Esophagus squamous epithelium (tissue), 5 donors: ENCODE results near the gene TANGO2. TPM values are rescaled to one million over a fixed set of nuclear protein-coding genes. Genes with fewer than 3 reads are reported as not detected.

Experiments used
- DNase-seq: peaks from one replicate; lab custom pipeline; 2025; lab: John Stamatoyannopoulos, UW
- H3K27ac ChIP-seq, 4 donors: fragments of 200-600 bp; sonication (generic); one replicate each; pipeline ENCODE4 v1.5.1; 2016 to 2019; ENCODE audit warnings: mild to moderate bottlenecking in 1 of 4
- H3K27me3 ChIP-seq, 4 donors: fragments of 200-600 bp; sonication (generic); 1 replicate in 3 of 4; 2 replicates in 1 of 4; pipeline versions ENCODE4 v1.5.1 to v1.6.0; 2017 to 2021; ENCODE audit warnings: antibody characterized with exemption in 1 of 4
- H3K36me3 ChIP-seq, 3 donors: fragments of 200-600 bp; sonication (generic); one replicate each; pipeline ENCODE4 v1.5.1; 2016 to 2019
- H3K4me1 ChIP-seq, 3 donors: fragments of 200-600 bp; sonication (generic); one replicate each; pipeline ENCODE4 v1.5.1; 2017 to 2019
- H3K4me3 ChIP-seq, 4 donors: fragments of 200-600 bp; sonication (generic); 1 replicate in 3 of 4; 2 replicates in 1 of 4; pipeline ENCODE4 v1.5.1; 2016 to 2019; ENCODE audit warnings: mild to moderate bottlenecking in 2 of 4, moderate library complexity in 1 of 4
- H3K9me3 ChIP-seq, 3 donors: fragments of 200-600 bp; sonication (generic); one replicate each; pipeline ENCODE4 v1.5.1; 2016 to 2019
- POLR2A ChIP-seq, 4 donors: fragments of 450-650 bp; IDR thresholded peaks; one replicate each; pipeline ENCODE4 v1.6.1; 2017; ENCODE audit warnings: antibody characterized with exemption in 4 of 4, mild to moderate bottlenecking in 4 of 4, moderate library complexity in 3 of 4
- WGBS, 2 donors: methylation state at CpG; one replicate each; pipeline ENCODE4 v1.1.5; 2018; 5-methylcytosine and 5-hydroxymethylcytosine counted together
- intact Hi-C: fragments of 100-400 bp; cut with DNase I; formaldehyde crosslinking; loops from one replicate; pipeline ENCODE4 v1.15.0; 2022
- total RNA-seq, 4 donors: library from RNA; depleted of rRNA; stranded (reverse); fragments of >200 nt; gene quantifications; one replicate each; pipeline ENCODE4 v1.1.0, GENCODE V29; 2016
- TF ChIP-seq, protein P1 (sequence below), 6 experiments: fragments of 450-650 bp in 4 of 6; fragments of 200-600 bp in 2 of 6; sonication (generic) in 2 of 6; IDR thresholded peaks; one replicate each; pipeline ENCODE4 v1.5.1; 2016 to 2019; ENCODE audit warnings: antibody characterized with exemption in 6 of 6, mild to moderate bottlenecking in 4 of 6, moderate library complexity in 4 of 6
- donor health status: DM: yes; HTN: yes; CAD: no.

The TANGO2 gene
- total RNA-seq, 4 donors from 2014 or later: 14.0 to 28.2 (median 17.6) TPM

DNA sequence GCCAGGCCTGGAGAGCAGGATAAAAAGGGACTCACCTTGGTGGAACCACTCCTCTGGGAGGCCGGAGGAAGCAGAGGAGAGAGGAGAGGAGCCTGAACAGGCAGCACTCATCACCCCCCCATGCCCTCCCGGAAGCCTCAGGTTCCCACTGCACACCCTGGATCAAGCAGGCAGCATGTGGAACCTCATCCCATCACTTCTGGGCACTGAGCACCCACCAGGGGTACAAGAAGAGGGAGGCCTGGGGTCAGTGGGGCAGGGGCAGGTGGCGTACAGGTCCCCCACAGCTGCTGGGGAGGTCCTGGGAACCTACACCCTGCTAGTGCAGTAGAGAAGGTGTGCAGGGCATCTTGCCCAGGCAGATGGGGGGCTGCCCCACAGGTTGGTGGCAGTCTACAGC lies 44.2 kb upstream of the TANGO2 start:
- H3K27ac ChIP-seq: no peak overlapping the region
- peaks cover 0 to 56% (median 0%) of the 10 kb centered on the region in 3 donors for H3K36me3 ChIP-seq
- TF ChIP-seq, protein P1, sequence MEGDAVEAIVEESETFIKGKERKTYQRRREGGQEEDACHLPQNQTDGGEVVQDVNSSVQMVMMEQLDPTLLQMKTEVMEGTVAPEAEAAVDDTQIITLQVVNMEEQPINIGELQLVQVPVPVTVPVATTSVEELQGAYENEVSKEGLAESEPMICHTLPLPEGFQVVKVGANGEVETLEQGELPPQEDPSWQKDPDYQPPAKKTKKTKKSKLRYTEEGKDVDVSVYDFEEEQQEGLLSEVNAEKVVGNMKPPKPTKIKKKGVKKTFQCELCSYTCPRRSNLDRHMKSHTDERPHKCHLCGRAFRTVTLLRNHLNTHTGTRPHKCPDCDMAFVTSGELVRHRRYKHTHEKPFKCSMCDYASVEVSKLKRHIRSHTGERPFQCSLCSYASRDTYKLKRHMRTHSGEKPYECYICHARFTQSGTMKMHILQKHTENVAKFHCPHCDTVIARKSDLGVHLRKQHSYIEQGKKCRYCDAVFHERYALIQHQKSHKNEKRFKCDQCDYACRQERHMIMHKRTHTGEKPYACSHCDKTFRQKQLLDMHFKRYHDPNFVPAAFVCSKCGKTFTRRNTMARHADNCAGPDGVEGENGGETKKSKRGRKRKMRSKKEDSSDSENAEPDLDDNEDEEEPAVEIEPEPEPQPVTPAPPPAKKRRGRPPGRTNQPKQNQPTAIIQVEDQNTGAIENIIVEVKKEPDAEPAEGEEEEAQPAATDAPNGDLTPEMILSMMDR (IDR thresholded peaks at IDR 0.05): no peak
- no peak for TF ChIP-seq POLR2A (IDR thresholded peaks at IDR 0.05)
- no peaks in the 10 kb centered on the region for H3K27me3 ChIP-seq
- intact Hi-C loops: loop anchor here (10.0 kb wide), 1 partner anchor 138 kb away; the partner anchor contains the start of genes RANBP1 and TRMT2A
- no CpG with 5 or more reads among the region's 3 CpGs for WGBS, 2 donors
- H3K4me1 ChIP-seq: peaks cover 0 to 27% (median 0%) of the 10 kb centered on the region in 3 donors
- no peak for DNase-seq
- no peak overlapping the region for H3K4me3 ChIP-seq
- H3K9me3 ChIP-seq: no peaks in the 10 kb centered on the region

DNA sequence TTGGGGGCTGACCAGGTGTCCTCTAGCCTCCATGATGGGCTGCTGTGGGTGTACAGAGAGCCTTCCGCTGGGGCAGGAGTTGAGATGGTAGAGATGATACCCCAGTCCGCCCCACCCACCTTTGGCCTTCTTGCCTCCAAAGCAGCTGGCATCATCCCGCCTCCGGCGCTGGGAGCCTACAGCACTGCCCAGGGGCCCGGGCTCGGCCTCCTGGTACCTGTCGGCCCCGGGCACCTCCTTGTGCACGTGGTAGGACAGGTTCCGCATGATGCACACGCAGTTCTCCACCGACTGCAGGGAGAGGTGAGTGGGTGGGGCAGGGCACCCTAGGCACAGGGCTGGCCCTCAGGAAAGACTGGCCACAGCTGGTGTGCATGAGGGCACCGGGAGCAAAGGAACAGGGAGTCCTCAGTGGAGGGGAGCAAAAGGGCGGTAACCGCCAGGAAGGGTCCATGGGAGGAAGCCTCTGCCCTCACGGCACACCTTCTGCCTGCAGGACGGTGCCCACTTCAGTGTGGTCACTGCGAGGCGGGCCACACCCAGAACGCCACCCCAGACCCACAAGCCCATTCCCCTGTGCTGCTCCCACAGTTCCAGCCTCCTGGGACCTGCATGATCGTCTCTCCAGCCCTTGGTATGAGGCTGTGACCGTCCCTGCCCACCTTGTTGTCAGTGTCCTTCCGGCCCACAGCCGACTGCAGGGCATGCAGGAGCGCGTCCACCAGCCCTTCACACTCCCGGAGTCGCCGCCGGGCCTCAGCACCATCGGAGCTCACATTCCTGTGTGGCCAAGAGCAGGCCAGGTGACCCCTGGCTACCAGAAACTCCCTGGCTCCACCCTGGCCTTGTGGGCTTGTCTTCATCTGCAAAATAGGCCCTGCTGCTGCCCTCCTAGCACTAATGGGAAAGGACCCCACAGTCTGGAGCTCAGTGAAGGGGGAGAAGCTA lies 43.3 kb upstream of the TANGO2 start:
- H3K4me3 ChIP-seq: no peak overlapping the region
- WGBS, 2 donors: 58 to 70% methylated on average over 2 to 10 of the region's 32 CpGs
- H3K27ac ChIP-seq: no peak overlapping the region
- H3K36me3 ChIP-seq: peaks cover 0 to 49% (median 0%) of the 10 kb centered on the region in 3 donors
- DNase-seq: no peak
- no peaks in the 10 kb centered on the region for H3K27me3 ChIP-seq
- TF ChIP-seq, protein P1 (IDR thresholded peaks at IDR 0.05): no peak
- no peak for TF ChIP-seq POLR2A (IDR thresholded peaks at IDR 0.05)
- no peaks in the 10 kb centered on the region for H3K9me3 ChIP-seq
- peaks cover 0 to 28% (median 0%) of the 10 kb centered on the region in 3 donors for H3K4me1 ChIP-seq
- intact Hi-C loops: loop anchor here (10.0 kb wide), 1 partner anchor 137 kb away; the partner anchor contains the start of genes RANBP1 and TRMT2A

DNA sequence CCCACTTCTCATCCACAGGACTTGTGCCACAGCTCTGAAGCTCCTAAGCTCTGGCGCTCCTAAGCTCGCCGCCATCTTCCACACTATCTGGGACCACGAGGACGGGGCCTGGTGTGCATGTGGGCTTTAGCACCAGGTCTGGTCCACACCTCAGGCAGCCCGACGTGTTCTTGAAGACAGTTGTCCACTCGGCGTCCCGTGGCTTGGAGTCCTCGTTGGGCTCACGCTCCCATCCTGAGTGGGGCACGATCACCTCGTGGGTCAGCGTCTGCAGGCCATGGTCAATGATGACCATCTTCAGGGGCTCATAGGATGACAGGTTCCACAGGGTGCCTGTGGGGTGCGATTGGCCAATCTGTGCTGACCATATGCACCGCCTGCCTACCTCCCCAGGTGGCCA lies 42.2 kb upstream of the TANGO2 start:
- Histone ChIP-seq H3K36me3 (peaks cover 0 to 40% (median 0%) of the 10 kb centered on the region in 3 donors), H3K27me3 (no peaks in the 10 kb centered on the region), H3K9me3 (no peaks in the 10 kb centered on the region), H3K4me3 (no peak overlapping the region), H3K27ac (no peak overlapping the region), H3K4me1 (peaks cover 2 to 39% (median 7%) of the 10 kb centered on the region in 3 donors)
- DNase-seq: no peak
- intact Hi-C loops: loop anchor here (10.0 kb wide), 1 partner anchor 136 kb away; the partner anchor contains the start of genes RANBP1 and TRMT2A
- TF ChIP-seq POLR2A (IDR thresholded peaks at IDR 0.05): no peak
- TF ChIP-seq, protein P1 (IDR thresholded peaks at IDR 0.05): no peak
- 96 to 100% methylated on average over 2 to 15 of the region's 17 CpGs for WGBS, 2 donors

DNA sequence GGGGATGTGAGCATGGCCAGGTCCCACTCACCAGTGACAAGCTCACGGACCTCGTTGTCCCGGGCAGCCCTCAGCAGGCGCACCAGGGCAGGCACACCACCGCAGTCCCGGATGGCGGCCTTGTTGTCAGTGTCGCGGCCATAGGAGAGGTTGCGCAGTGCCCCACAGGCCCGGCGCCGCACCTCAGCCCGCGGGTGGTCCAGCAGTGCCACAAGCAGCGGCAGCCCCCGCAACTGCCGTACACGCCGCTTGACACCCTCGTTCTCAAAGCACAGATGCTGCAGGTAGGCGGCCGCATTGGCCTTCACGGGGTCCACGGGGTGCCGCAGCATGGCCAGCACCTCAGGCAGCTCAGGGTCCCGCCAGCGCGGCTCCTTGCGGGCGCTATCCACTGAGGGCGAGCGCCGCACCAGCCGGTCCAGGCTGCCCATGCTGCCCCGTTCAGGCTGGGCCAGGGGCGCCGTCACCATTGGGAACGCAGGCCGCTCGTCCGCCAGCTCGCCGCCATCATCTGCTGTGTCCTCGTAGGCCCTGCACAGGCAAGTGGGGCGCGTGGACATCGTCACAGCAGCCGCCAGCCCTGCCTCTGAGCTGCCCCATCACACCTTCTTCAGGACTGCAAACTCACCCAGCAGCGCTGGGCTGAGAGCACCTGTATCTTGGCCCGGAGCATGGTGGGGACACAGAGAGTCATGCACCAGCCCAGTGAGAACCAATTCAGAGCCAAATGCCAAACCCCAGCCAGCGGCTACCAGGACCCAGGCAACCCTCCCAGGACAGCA lies 41.0 kb upstream of the TANGO2 start:
- H3K27me3 ChIP-seq: no peaks in the 10 kb centered on the region
- H3K27ac ChIP-seq: no peak overlapping the region
- TF ChIP-seq, protein P1 (IDR thresholded peaks at IDR 0.05): no peak
- TF ChIP-seq POLR2A (IDR thresholded peaks at IDR 0.05): no peak
- peaks cover 11 to 39% (median 17%) of the 10 kb centered on the region in 3 donors for H3K4me1 ChIP-seq
- no peak overlapping the region for H3K4me3 ChIP-seq
- intact Hi-C loops: loop anchor here (10.0 kb wide), 1 partner anchor 135 kb away; the partner anchor contains the start of genes RANBP1 and TRMT2A
- no peak for DNase-seq
- peaks cover 0 to 40% (median 0%) of the 10 kb centered on the region in 3 donors for H3K36me3 ChIP-seq
- no peaks in the 10 kb centered on the region for H3K9me3 ChIP-seq
- 80 to 100% methylated on average over 1 to 12 of the region's 52 CpGs for WGBS, 2 donors
